ENCODE results near the gene DDX17. TPM values are rescaled to one million over a fixed set of nuclear protein-coding genes. Genes with fewer than 3 reads are reported as not detected.

The DDX17 gene
- total RNA-seq, 4 donors from 2014 or later: 315 to 696 (median 363) TPM

DNA sequence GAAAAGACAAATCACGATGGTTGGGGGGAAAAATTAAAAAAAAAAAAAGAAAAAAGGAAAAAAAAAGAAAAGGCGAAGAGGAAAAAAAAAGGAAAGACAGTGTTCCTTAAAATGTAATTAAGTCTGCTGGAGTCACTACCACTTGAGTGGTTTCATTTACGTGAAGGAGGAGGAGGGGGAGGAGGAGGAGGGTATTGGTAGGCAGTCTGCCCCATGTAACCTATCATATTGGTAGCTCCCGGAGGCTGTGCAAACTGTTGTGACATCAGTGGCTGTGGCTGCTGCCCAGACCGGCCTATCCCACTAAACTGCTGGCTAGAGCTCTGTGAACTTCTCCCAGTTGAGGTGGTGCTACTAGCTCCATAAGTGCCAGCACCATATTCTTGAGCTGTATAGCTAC is 20.3 kb downstream of the DDX17 start:
- H3K4me3 ChIP-seq: no peak overlapping the region
- H3K9me3 ChIP-seq: no peaks in the 10 kb centered on the region
- H3K36me3 ChIP-seq: peaks cover 100% of the 10 kb centered on the region
- H3K4me1 ChIP-seq: peaks cover 10% of the 10 kb centered on the region
- peak in 1 of 2 donors; percentile 29 for DNase-seq (ENCODE audit: low spot score in 2 of 2)
- WGBS: 66% methylated on average over 5 of the region's 5 CpGs
- TF ChIP-seq POLR2A (IDR thresholded peaks at IDR 0.05) (no peak), EP300 (IDR thresholded peaks at IDR 0.05) (no peak), POLR2AphosphoS5 (IDR thresholded peaks at IDR 0.05) (no peak), CTCF (IDR thresholded peaks at IDR 0.05) (no peak)
- no peak overlapping the region for H3K27ac ChIP-seq
- no peaks in the 10 kb centered on the region for H3K27me3 ChIP-seq

- no peak overlapping the region for H3K27ac ChIP-seq
- 60% methylated on average over 1 of the region's 1 CpG for WGBS
- peaks cover 95% of the 10 kb centered on the region for H3K36me3 ChIP-seq
Observed at GRCh38 chr22:38484244-38484643, 21.9 kb downstream of the DDX17 start.

GRCh38 chr22:38482662-38483308 is 23.3 kb downstream of the DDX17 start:
- Histone ChIP-seq H3K9me3 (no peaks in the 10 kb centered on the region), H3K27me3 (no peaks in the 10 kb centered on the region), H3K27ac (no peak overlapping the region), H3K4me1 (no peaks in the 10 kb centered on the region), H3K4me3 (no peak overlapping the region), H3K36me3 (peaks cover 82% of the 10 kb centered on the region)
- DNase-seq (ENCODE audit: low spot score in 2 of 2): peak in 1 of 2 donors; percentile 26
- 92% methylated on average over 6 of the region's 6 CpGs for WGBS
- TF ChIP-seq POLR2AphosphoS5 (IDR thresholded peaks at IDR 0.05) (no peak), CTCF (IDR thresholded peaks at IDR 0.05) (no peak), POLR2A (IDR thresholded peaks at IDR 0.05) (no peak), EP300 (IDR thresholded peaks at IDR 0.05) (no peak)

More at GRCh38 chr22:38484244-38484643, 21.9 kb downstream of the DDX17 start:
- DNase-seq (ENCODE audit: low spot score in 2 of 2): no peak
- Histone ChIP-seq H3K4me3 (no peak overlapping the region), H3K27me3 (no peaks in the 10 kb centered on the region), H3K9me3 (no peaks in the 10 kb centered on the region), H3K4me1 (peaks cover 5% of the 10 kb centered on the region)
- no peak for TF ChIP-seq EP300 (IDR thresholded peaks at IDR 0.05)

GRCh38 chr22:38481871-38482332 is 24.2 kb downstream of the DDX17 start:
- H3K9me3 ChIP-seq: no peaks in the 10 kb centered on the region
- H3K4me3 ChIP-seq: no peak overlapping the region
- H3K36me3 ChIP-seq: peaks cover 73% of the 10 kb centered on the region
- DNase-seq (ENCODE audit: low spot score in 2 of 2): peak in 1 of 2 donors; percentile 55
- no peak overlapping the region for H3K27ac ChIP-seq
- H3K27me3 ChIP-seq: no peaks in the 10 kb centered on the region
- TF ChIP-seq POLR2AphosphoS5 (IDR thresholded peaks at IDR 0.05) (no peak), CTCF (IDR thresholded peaks at IDR 0.05) (no peak), EP300 (IDR thresholded peaks at IDR 0.05) (no peak), POLR2A (IDR thresholded peaks at IDR 0.05) (no peak)
- WGBS: 92% methylated on average over 8 of the region's 8 CpGs
- H3K4me1 ChIP-seq: no peaks in the 10 kb centered on the region

- DNase-seq (ENCODE audit: low spot score in 2 of 2): peak in 1 of 2 donors; percentile 23
- no peak for TF ChIP-seq POLR2A (IDR thresholded peaks at IDR 0.05)
- no peak for TF ChIP-seq CTCF (IDR thresholded peaks at IDR 0.05)
- H3K27me3 ChIP-seq: no peaks in the 10 kb centered on the region
- 97% methylated on average over 3 of the region's 3 CpGs for WGBS
- H3K4me3 ChIP-seq: no peak overlapping the region
- no peaks in the 10 kb centered on the region for H3K4me1 ChIP-seq
- no peaks in the 10 kb centered on the region for H3K9me3 ChIP-seq
- peaks cover 67% of the 10 kb centered on the region for H3K36me3 ChIP-seq
- H3K27ac ChIP-seq: no peak overlapping the region
Observed at GRCh38 chr22:38481162-38481870, 24.8 kb downstream of the DDX17 start.
